ENCODE results near the gene MAGI2.
A peak's percentile ranks its signal among the peaks of the same experiment; 100 is the strongest.

Gene MAGI2

DNA sequence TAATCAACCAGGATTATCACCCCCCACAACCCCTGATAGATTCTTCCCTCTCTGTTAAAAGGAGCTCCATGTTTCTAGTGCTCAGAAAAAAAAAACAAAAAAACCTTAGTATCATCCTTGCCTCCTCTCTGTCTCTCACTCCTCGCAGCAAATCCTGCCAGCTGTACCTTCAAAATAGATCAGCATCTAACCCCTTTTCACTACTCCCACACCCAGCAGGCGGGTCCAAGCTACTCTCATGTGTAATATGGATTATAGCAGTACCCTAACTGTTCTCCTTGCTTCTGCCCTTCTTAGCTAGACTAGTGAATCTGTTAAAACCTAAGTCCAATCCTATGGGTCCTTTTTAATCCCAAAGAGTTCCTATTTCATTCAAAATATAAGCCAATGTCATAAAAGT, 667.4 kb downstream of the MAGI2 start:
- no peak for DNase-seq (ENCODE audit: low spot score)

DNA sequence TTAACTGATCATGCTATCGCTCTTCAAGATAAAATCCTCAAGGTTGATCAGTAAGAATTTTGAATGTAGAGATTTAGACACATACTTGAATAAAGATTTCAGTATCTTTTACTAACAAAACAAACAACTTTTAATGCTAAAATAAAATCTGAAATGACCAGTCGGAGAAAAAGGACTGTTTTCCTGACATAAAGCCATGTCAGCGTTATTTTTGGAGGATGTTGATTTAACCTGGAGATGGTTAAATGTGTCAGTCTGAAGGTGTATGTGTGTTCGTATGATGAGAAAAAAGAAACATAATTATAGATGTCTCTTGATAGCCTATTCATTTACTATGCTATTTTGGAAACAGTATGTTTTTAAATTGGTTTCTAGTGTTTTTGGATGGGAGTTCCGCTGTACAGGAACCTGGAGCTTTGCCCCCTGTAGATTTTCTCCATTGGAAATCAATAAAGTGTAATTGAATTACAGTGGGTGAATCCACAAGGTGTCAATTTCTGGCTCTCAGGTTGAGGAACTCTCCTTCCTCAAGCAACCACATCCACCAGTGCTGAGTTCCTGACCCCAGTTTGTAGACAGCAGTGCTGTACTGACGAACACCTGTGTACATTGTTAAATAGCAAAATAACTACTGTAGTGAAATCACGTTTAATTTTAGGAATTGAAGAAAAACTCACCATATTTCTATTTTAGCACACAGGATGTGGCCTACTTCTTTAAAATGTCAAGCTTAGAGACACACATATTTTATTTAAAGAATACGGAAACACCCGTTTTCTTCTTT, 670.1 kb downstream of the MAGI2 start:
- no peak for DNase-seq (ENCODE audit: low spot score)

DNA sequence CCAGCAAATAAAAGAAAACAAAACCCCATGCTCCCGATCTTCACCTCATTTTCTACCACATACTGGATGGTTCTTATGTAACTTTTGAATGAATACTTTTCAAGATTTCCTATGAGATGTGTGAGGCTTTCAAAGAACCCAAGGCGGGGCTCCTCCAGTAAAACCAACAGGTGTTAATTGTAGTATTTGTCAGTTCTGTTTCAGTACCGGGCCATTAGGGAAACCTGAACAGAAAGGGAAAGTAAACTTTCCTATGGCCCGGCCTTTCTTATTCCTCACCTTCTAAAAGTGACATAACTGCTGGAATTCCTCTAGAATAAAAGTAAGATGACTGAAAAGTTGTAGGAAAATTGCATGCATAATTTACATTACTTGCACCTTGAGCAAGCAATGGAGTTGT, 672.9 kb downstream of the MAGI2 start:
- DNase-seq (ENCODE audit: low spot score) = no peak

DNA sequence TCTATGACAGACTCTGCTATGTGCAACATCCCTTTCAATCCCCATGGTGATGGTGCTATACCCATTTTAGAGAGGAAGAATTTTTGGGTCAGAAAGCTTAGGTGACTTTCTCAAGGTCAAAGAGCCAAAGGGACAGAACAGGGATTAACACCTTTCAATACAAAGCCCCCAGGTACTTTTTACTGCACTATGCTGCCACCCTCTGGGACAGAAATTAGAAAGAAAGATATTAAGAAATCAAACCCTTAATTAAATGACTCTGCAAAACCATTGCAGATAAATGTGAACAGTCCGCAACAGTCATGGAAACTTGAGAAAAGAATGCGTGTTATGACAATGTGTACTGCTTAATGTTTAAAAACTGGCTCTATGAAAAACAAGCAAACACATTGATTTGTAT, 673.7 kb downstream of the MAGI2 start:
- no peak for DNase-seq (ENCODE audit: low spot score)

DNA sequence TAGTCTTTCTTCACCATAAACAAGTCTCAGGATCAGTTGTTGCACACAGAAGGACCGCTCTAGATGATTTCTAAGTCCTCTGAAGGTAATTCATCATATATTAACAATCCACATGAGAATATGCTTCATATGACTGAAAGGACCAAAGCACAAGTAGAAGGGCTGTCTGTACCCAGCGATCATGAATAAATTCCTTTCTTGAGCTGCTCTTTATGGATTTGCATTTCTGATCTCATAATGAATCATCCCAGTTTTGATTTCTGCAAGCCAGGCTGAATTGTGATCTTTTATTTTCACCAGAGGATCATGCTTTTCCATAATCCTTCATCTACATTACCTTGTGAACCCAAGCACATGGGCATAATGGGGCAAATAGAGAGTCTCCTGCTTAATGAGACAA, 675.6 kb downstream of the MAGI2 start:
- no peak for DNase-seq (ENCODE audit: low spot score)

DNA sequence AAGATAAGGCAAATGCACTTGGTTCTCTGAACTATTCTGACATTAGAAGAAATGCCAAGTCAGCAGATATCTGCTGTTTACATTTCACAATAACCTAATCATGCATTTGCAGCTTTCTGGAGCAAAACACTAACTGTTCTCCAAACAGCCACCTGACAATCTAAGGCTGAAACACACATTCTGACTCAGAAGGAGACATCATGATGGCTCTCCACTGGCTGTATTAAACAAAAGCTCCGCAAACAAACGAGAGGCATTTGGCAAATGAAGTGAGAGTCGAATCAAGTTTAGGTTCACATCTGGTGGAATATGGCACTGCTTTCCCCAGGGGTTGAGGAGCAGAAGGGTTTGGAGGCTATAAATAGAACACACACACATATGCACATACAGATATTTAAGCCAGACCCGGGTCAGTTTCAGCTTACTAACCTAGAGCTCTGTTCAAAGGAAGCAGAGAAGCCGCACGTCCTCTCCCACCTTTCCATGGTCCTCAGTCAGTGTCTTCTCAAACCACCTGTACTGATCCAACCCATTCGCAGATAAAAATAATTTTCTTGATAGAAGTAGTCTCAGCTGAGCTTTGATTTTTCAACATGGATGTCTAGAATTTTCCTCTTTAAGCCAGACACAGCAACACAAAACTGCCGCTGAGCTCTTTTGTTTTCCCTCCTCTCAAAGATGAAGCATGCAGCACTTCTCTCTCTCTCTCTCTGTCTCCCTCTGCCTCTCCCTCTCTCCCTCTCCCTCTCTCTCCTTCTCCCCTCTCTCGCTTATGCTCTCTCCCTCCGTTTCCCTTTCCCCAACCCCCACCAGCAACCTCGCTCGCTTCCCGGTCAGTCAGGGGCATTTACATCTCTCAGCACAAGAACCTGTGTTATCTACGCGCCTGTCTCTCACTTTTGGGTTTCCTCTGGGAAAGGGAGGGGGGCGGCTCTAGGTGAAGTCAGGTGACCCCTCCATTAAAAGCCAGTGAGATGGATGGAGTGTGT, 682.8 kb downstream of the MAGI2 start:
- peak; percentile 63 for DNase-seq (ENCODE audit: low spot score)

DNA sequence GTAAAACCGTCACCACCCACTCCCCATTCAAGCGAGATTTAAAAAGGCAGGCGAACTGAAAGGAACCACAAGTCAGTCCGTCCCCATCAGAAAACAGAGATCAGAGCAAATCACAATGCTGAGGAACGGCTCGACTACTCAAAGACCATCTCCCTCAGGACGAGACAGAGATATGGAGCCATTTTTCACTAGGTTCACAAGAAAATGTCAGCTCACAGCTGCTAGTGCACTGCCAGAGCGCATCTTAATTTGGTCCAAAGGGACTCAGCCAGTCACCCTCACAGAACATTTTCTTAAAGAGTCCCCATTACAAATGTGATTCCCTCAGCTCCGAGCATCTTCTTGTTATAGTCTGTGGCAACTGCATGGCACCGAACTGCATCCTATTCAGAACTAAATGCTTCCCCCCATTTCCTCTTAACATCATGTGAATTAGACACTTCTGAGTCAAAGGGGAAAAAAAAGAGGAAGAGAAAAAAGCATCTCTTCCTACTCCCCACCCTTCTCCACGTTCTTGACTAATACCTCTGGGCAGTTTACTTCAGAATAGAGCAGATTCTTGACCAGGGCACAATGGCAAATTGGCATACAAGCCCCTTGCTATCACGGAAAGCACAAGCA, 683.9 kb downstream of the MAGI2 start:
- DNase-seq (ENCODE audit: low spot score) = peak; percentile 70

DNA sequence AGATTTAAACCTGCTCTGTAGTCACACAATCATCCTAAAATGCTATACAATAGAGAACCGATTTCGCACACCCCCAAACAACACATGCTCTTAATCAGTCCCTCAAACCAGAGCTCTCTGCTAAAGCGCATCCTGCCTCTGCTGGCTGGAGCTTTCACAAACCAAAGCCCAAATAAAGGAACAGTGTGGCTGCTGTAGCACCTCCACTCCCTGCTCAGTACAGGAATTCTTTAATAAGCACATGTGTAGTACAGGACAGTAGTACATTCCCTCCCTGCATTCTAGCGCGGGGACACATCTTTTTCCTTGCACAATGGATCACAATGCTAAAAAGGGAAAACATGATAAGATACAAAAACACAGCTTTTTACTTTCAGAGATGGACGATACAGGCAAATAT, 684.6 kb downstream of the MAGI2 start:
- peak; percentile 67 for DNase-seq (ENCODE audit: low spot score)

DNA sequence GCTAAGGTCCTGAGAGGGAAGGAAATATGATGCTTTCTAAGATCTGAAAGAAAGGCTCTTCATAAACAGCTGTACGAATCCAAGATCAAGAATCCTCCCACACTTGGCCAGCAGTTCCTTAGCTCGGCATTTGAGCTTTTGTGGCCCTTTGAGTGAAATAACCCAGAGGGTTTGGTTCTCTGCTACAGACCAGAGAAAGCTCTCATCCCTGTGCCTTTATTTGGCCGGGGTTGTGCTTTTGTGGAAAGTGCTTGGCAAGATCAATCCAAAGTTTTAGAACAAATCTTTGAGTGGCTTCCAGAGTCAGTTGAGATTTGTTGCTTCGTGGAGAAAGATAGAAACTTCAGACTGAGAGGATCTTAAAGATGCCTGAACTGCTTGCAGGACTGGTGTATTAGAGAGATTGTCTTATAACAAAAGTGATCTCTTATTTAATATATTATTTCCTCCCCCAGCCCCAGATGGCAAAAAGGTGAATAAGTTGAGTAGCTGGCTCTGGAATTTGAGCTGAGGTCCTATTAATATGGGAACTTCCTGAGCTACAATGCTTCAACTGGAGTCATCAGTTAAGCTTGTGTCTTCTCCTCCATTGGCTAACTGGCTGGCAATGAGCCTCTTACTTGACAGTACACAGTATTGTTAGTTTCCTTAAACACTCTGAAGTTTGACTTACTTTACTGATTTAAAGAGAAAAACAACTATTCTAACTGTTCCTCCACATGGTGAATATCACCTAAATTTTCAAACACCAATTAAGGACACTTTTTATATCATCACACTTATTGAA, 687.3 kb downstream of the MAGI2 start:
- DNase-seq (ENCODE audit: low spot score) = peak; percentile 31

DNA sequence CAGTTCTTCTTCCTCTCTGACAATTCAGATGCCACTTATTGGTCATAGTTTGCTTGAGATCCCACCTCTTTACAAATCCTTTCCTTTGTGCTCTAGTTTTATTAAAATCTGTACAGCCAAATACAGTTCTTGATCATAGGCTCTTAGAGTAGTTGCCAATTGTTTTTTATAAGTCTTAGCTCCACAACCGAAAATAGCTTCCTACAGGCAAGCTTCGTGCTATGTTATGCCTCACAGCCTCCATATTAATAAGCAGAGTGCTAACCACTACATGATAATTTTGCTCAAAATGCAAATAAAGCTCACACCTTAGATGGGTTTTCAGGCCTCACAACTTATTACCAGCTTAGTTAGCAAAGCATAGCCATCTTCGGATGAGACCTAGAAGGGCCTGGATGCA, 688.9 kb downstream of the MAGI2 start:
- DNase-seq (ENCODE audit: low spot score) = no peak

DNA sequence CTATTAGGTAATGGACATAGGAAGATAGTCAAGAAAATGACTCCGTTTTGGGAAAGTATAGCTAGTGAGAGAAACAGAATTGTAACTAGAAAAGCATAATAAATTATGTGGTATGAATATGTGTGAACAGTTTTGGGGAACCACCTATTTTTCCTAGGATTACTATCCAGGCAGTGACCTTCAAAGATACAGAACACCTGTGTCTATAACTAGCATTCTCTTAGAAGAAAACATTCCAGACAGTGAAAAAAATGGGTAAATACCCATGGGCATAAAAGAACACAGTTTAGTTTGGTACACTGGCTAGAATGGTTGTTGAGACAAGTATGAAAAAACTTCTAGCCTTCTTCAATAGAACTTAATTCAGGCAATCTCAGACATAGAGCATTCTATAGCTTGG, 690.8 kb downstream of the MAGI2 start:
- DNase-seq (ENCODE audit: low spot score) = no peak

DNA sequence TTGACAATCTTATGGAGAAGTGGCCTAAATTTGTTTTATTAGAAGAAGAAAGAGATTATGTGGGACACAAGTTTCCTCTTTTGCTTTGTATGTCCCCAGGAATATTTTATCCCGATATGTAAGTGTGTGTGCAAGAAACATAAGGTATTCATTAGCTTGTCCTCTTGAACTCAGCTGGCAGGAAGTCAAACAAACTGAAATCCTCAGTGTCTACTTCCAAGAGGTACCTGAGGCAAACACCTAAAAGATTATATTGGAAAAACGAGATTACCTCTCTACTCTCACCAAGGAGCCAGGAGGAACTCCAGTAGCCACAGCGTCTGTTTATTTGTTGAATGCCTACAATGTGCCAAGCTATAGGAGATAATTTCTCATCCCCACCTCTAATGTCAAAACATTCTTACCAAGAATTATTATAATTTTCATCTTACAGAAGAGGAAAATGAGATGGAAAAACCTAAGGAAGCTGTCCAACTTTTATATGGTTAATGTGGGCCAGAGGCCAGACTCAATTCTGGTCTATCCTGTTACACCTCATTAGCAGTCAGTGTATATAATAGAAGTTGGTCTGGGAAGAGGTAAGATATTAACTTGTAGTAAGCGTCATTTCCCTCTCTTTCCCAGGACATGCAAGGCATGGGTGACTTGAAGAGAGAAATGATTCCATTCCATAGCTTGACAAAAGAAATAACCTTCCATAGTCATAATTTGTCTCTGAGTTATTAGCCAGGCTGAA, 692.7 kb downstream of the MAGI2 start:
- DNase-seq (ENCODE audit: low spot score) = no peak

DNA sequence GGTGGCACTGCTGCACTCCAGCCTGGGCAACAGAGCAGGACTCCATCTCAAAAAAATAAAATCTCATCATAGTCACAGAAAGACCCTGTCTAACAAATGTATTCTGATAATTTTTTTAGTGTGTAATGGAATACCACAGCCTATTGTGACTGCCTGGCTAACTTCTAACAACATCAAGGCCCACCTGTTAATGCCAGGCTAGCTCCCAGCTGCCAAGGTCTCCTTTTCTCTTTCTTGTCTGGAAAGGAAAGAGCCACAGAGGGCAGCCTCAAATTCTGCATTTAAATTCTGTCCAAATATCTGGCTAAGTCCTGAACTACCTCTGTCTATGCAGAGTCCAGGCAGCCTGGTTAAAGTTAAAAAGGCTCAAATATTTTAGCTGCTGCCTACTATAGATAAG, 700.9 kb downstream of the MAGI2 start:
- no peak for DNase-seq (ENCODE audit: low spot score)

DNA sequence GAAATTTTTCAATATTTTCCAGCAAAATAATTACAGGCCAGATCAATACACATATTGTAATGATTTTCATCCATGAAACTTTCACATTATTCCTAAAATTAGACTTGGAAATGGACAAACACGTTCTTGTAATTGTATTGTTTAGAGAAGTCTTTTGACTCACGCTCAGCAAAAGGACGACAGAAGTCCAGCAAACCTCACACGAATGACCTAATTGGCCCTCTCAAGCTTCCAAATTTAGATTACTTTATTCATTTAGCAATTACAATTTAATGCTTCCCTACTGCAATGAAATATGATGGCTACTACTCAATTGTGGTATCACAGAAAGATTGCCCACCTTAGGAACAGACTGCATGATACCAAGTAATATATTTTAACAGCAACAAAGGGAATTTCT, 702.2 kb downstream of the MAGI2 start:
- no peak for DNase-seq (ENCODE audit: low spot score)

DNA sequence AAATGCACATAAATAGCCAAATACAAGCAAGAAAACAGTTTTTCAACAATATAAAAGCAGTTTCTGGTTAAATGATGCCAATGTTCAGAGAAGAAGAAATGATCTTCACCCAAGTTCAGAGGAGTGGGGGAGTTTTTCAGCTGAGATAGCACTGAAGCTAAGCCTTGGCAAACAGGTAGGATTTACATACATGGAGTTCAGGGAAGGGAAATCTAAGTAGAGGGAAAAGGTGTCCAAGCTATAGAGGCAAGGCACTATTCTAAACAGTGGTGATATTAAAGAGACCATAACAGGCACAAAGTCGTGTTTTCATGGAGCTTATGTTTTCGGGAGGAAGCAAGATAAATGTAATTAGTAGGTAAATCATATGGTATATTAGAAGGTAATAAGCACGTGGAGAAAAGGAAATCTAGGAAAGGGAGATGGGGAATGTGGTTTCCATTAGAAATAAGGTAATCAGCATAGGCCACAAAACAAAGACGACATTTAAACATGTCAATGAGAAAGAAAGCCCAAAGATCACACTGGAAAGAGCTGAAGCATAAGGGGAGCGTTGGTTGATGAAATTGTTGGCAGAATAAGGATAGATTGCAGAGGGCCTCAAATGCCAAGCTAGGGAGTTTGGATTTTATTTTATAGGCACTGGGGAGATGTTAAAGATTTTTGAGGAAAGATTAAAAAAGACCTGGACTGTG, 704.3 kb downstream of the MAGI2 start:
- DNase-seq (ENCODE audit: low spot score) = no peak

DNA sequence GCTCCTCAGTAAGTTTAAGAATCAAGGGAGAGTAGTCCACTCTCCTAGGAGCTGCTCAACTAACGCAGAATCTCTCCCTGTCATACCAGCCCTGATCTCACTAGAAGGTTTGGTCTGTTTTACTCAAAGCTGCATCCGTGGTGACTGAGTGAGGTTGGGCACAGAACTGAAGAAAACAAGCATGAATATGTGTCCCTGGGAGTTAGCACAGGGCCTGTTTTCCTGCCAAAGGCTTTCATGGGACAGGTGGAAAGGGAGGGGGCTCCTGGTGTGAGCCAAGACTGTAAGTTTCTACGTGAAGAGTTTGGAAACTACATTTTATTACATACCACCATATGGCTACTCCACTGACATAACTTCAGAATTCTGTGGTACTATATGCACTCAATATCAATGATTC, 705.9 kb downstream of the MAGI2 start:
- no peak for DNase-seq (ENCODE audit: low spot score)

DNA sequence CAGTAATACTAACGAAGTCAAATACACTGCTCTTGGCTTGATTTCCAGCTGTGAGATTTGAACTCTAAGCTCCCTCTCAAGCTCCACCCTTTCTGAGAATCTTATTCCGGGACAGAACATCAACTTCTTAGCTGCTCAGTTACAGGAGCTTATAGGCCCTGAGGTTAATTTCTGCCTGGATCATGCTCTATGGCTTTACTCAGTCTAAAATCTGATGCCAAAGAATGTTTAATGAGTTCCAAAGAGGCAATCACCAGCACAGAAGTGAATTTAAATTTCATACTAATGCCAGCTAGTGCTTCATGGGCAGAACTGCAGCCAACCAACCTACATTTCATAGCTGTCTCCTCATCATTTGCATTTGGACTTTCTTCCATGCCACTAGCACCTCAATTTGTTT, 707.2 kb downstream of the MAGI2 start:
- no peak for DNase-seq (ENCODE audit: low spot score)

DNA sequence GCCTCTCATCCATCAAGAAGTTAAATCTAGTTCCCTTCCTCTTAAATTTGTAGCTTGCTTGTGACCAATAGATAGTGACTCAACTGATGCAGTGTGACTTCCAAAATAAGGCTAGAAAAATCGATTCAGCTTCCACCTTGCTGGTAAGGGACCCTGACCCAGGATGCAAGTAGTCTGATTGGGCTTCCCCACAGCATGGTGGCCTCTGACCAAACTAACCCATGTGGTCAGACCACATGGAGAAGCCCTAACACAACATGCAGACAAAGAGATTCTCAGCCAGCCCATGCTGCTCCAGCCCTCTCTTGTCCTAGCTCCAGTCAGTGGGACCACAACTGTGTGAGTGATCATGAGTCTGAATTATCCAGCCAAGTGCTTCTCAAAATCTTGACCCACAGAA, 710.8 kb downstream of the MAGI2 start:
- DNase-seq (ENCODE audit: low spot score) = no peak

DNA sequence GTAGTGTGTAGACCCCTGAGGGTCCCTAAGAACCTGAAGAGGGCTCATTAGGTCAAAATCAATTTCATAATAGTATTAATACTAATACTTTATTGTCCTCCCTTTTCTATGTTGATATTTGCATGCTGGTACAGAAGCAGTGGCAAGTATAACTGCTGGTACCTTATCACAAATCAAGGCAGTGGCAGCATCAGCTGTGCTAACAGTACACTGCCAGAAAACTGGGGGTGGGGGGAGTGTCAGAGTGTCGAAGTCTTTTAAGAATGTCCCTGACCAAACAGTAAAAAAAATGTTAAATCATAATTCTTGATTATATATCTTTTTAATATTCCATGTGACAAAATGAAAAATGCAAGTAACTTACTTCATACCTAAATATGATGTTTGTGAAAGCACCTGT, 716.9 kb downstream of the MAGI2 start:
- DNase-seq (ENCODE audit: low spot score) = no peak

DNA sequence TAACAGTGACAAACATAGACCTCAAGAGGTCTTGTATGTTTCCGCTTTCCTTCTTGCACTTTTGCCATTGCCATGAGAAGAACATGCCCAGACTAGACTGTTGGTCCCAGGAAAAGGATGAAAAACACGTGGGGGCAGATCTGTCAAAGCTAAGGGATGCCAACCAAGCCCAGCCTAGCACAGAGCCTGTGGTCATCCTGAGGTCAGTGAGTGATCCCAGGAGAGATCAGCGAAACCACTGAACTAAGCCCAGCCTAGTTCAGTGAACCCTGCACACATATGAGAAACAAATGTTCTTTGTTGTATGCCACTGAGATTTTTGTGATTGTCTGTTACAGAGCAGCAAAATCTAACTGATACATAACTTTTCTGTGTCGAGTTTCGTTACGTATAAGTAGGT, 718.8 kb downstream of the MAGI2 start:
- DNase-seq (ENCODE audit: low spot score) = no peak

DNA sequence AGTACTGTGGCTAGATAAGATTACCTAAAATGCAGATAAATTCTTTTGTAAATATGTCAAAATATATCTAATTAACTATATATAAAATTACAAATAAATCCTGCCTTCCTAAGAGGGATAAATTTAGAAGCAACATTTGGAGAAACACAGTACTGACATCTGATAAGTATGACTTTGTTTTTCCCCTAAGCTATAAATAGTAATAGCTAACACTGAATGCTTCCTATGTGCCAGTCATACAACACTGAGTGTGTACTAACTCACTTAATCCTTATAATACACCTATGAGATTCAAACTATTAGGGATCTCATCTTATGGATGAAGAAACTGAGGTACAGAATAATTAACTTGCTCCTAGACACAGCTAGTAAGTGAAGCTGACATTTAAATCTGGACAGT, 733.4 kb downstream of the MAGI2 start:
- DNase-seq (ENCODE audit: low spot score) = no peak

All from globus pallidus (tissue), 1 donor.